ENCODE measurements around the gene CCN6. TPM values are rescaled to one million over a fixed set of nuclear protein-coding genes. Genes with fewer than 3 reads are reported as not detected.

Gene CCN6
- total and polyA plus RNA-seq, 7 experiments from 2014 or later, result 0.13 TPM; not detected in 6

DNA sequence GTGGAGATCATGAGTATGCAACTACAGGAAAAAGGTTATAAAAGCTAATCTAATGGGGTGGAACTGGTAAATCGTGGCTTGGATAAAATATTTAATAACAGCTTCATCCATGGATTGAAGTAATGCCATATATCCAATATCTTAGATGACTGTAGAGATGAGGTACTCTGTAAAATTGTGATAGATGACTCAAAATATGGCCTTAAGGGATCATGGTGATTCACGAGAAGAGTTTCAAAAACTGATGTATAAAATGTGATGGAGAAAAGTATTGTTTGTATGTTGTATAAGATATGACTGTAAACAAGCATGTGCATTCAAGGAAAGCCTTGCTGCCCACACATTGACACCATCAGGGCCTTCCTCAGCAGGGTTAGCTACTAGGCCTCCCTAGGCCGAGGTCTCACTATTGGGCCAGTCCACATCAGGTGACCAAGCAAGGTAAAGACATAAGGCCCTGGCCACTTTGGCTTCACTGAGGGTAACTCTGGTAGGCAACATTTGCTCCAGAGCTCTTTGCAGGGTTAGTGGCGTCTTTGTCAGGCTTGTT lies 17.7 kb upstream of the CCN6 start:
- ChIA-PET CTCF (interaction anchor here (0.7 to 2.3 kb wide), 2 partner anchors 8 to 26 kb away, joined by 3 to 14 read pairs; no protein-coding TSS in a partner anchor), POLR2A (interaction anchor here (1.0 to 12.2 kb wide), 4 partner anchors 10 to 266 kb away, joined by 3 to 175 read pairs (median 6); no protein-coding TSS in a partner anchor)
- peak overlapping the region in 7 of 9 donors; percentile 68 to 88 (median 82) for H3K27ac Mint-ChIP-seq
- Histone ChIP-seq H3K36me3 (ENCODE audit: control insufficient read depth in 2 of 3, insufficient read depth in 3 of 3, low read length in 3 of 3) (no peaks in the 10 kb centered on the region), H3K4me3 (ENCODE audit: low read length) (no peak overlapping the region), H3K27ac (ENCODE audit: low read depth, low read length) (no peak overlapping the region), H3K4me1 (ENCODE audit: control insufficient read depth in 2 of 2, insufficient read depth in 2 of 2, low read length in 2 of 2) (peaks cover 0 to 64% of the 10 kb centered on the region in 2 donors), H3K9me3 (ENCODE audit: control insufficient read depth in 2 of 3, low read length in 3 of 3) (no peaks in the 10 kb centered on the region), H3K27me3 (ENCODE audit: control insufficient read depth in 2 of 2, insufficient read depth in 2 of 2, low read length in 2 of 2) (no peaks in the 10 kb centered on the region)
- no peaks in the 10 kb centered on the region for H3K9me3 Mint-ChIP-seq
- no peaks in the 10 kb centered on the region for H3K36me3 Mint-ChIP-seq
- intact Hi-C loops (cut with micrococcal nuclease), result loop anchor here in 1 of 2 donors (5.0 kb wide), 1 partner anchor 1354 kb away; no protein-coding TSS in a partner anchor
- peaks cover 0 to 3% (median 0%) of the 10 kb centered on the region in 5 donors for H3K27me3 Mint-ChIP-seq
- H3K4me1 Mint-ChIP-seq, result peaks cover 23 to 93% (median 71%) of the 10 kb centered on the region in 7 donors
- no peak for ATAC-seq
- peak overlapping the region in 4 of 10 donors; percentile 33 to 62 (median 45) for H3K4me3 Mint-ChIP-seq
- DNase-seq, result peak in 1 of 9 donors; percentile 38

DNA sequence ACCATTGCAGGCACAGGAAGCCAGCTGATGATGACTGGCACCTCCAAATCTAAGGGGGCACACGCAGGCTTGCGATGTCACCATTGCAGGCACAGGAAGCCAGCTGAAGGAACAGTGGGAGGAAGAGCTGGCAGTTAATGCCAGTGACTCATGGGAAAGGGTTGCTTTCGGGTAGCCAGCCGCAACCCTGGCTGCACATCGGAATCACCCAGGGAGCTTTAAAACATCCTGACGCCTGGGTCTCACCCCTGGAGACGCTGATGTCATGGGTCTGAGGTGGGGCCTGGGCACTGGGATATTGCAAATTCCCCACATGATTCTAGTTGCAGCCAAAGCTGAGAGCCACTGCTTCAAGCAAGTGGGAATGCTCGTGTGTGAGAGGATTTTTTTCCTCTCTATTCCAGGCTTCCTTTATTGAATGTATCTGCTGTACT lies 16.1 kb upstream of the CCN6 start:
- intact Hi-C loops (cut with micrococcal nuclease), result loop anchor here (1.0 to 5.0 kb wide), 2 partner anchors 9 to 1355 kb away; no protein-coding TSS in a partner anchor
- Histone ChIP-seq H3K9me3 (ENCODE audit: control insufficient read depth in 2 of 3, low read length in 3 of 3) (no peaks in the 10 kb centered on the region), H3K27ac (ENCODE audit: low read depth, low read length) (no peak overlapping the region), H3K4me1 (ENCODE audit: control insufficient read depth in 2 of 2, insufficient read depth in 2 of 2, low read length in 2 of 2) (peaks cover 4 to 65% of the 10 kb centered on the region in 2 donors), H3K27me3 (ENCODE audit: control insufficient read depth in 2 of 2, insufficient read depth in 2 of 2, low read length in 2 of 2) (no peaks in the 10 kb centered on the region), H3K4me3 (ENCODE audit: low read length) (no peak overlapping the region), H3K36me3 (ENCODE audit: control insufficient read depth in 2 of 3, insufficient read depth in 3 of 3, low read length in 3 of 3) (no peaks in the 10 kb centered on the region)
- ATAC-seq, result peak; percentile 54
- Mint-ChIP-seq H3K27ac (peak overlapping the region in 3 of 9 donors; percentile 34 to 85 (median 73)), H3K9me3 (no peaks in the 10 kb centered on the region), H3K36me3 (no peaks in the 10 kb centered on the region), H3K27me3 (peaks cover 0 to under 1% (median 0%) of the 10 kb centered on the region in 5 donors), H3K4me3 (peak overlapping the region in 2 of 10 donors; percentile 16 to 36), H3K4me1 (peaks cover 27 to 93% (median 70%) of the 10 kb centered on the region in 7 donors)
- ChIA-PET CTCF (interaction anchor here (7.9 to 9.8 kb wide), 2 partner anchors 10 to 26 kb away, joined by 82 to 339 read pairs; no protein-coding TSS in a partner anchor), POLR2A (interaction anchor here (7.8 to 12.2 kb wide), 2 partner anchors 10 to 25 kb away, joined by 106 to 175 read pairs; no protein-coding TSS in a partner anchor)
- DNase-seq, result no peak

GRCh38 chr6:112038268-112038667 lies 15.6 kb upstream of the CCN6 start:
- H3K36me3 ChIP-seq (ENCODE audit: control insufficient read depth in 2 of 3, insufficient read depth in 3 of 3, low read length in 3 of 3), result no peaks in the 10 kb centered on the region
- H3K4me3 Mint-ChIP-seq, result no peak overlapping the region
- H3K27me3 ChIP-seq (ENCODE audit: control insufficient read depth in 2 of 2, insufficient read depth in 2 of 2, low read length in 2 of 2), result no peaks in the 10 kb centered on the region
- H3K9me3 Mint-ChIP-seq, result no peaks in the 10 kb centered on the region
- H3K27ac Mint-ChIP-seq, result peak overlapping the region in 2 of 9 donors; percentile 34 to 85
- no peak overlapping the region for H3K27ac ChIP-seq (ENCODE audit: low read depth, low read length)
- H3K36me3 Mint-ChIP-seq, result no peaks in the 10 kb centered on the region
- H3K9me3 ChIP-seq (ENCODE audit: control insufficient read depth in 2 of 3, low read length in 3 of 3), result no peaks in the 10 kb centered on the region
- ChIA-PET POLR2A (interaction anchor here (0.6 to 12.2 kb wide), 5 partner anchors 11 to 617 kb away, joined by 3 to 175 read pairs (median 4); no protein-coding TSS in a partner anchor), CTCF (interaction anchor here (7.9 to 9.8 kb wide), 2 partner anchors 10 to 26 kb away, joined by 82 to 339 read pairs; no protein-coding TSS in a partner anchor)
- ATAC-seq (no peak), DNase-seq (no peak)
- peaks cover 5 to 66% of the 10 kb centered on the region in 2 donors for H3K4me1 ChIP-seq (ENCODE audit: control insufficient read depth in 2 of 2, insufficient read depth in 2 of 2, low read length in 2 of 2)
- intact Hi-C loops (cut with micrococcal nuclease), result loop anchor here in 1 of 2 donors (5.0 kb wide), 1 partner anchor 1356 kb away; no protein-coding TSS in a partner anchor
- H3K4me3 ChIP-seq (ENCODE audit: low read length), result no peak overlapping the region
- no peaks in the 10 kb centered on the region for H3K27me3 Mint-ChIP-seq
- peaks cover 29 to 94% (median 69%) of the 10 kb centered on the region in 7 donors for H3K4me1 Mint-ChIP-seq

GRCh38 chr6:112038756-112039430 lies 15.0 kb upstream of the CCN6 start:
- H3K27ac ChIP-seq (ENCODE audit: low read depth, low read length), result no peak overlapping the region
- POLR2A ChIA-PET, result interaction anchor here (0.6 to 12.2 kb wide), 6 partner anchors 11 to 618 kb away, joined by 3 to 175 read pairs (median 4); no protein-coding TSS in a partner anchor
- H3K4me3 ChIP-seq (ENCODE audit: low read length), result no peak overlapping the region
- H3K36me3 ChIP-seq (ENCODE audit: control insufficient read depth in 2 of 3, insufficient read depth in 3 of 3, low read length in 3 of 3), result no peaks in the 10 kb centered on the region
- H3K4me1 ChIP-seq (ENCODE audit: control insufficient read depth in 2 of 2, insufficient read depth in 2 of 2, low read length in 2 of 2), result peaks cover 5 to 59% of the 10 kb centered on the region in 2 donors
- Mint-ChIP-seq H3K27me3 (no peaks in the 10 kb centered on the region), H3K9me3 (no peaks in the 10 kb centered on the region), H3K27ac (peak overlapping the region in 6 of 9 donors; percentile 34 to 85 (median 72)), H3K36me3 (no peaks in the 10 kb centered on the region), H3K4me3 (no peak overlapping the region), H3K4me1 (peaks cover 23 to 94% (median 69%) of the 10 kb centered on the region in 7 donors)
- CTCF ChIA-PET, result interaction anchor here (1.0 to 9.8 kb wide), 4 partner anchors 8 to 329 kb away, joined by 3 to 339 read pairs (median 72); no protein-coding TSS in a partner anchor
- H3K9me3 ChIP-seq (ENCODE audit: control insufficient read depth in 2 of 3, low read length in 3 of 3), result no peaks in the 10 kb centered on the region
- no peak for ATAC-seq
- H3K27me3 ChIP-seq (ENCODE audit: control insufficient read depth in 2 of 2, insufficient read depth in 2 of 2, low read length in 2 of 2), result no peaks in the 10 kb centered on the region
- intact Hi-C loops (cut with micrococcal nuclease), result loop anchor here in 1 of 2 donors (5.0 kb wide), 1 partner anchor 1357 kb away; no protein-coding TSS in a partner anchor
- DNase-seq, result no peak

DNA sequence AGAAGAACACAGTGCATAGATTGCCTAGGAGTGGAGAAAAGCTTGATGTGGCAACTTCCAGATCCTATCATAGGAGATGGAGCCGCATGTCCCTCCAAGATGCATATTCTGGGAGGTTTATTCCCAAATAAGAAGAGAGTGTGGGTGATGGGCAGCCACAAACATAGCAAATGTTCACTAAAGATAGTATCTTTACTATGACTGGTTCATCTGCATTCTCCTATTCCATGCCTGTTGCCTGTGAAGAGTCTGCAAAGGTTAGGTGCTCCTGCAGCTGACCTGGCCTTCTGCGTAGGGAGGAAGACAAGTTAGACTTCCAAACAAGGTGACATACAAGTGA lies 14.5 kb upstream of the CCN6 start:
- peak overlapping the region in 8 of 9 donors; percentile 27 to 85 (median 70) for H3K27ac Mint-ChIP-seq
- H3K27me3 Mint-ChIP-seq, result no peaks in the 10 kb centered on the region
- H3K4me1 ChIP-seq (ENCODE audit: control insufficient read depth in 2 of 2, insufficient read depth in 2 of 2, low read length in 2 of 2), result peaks cover 5 to 54% of the 10 kb centered on the region in 2 donors
- ATAC-seq (no peak), DNase-seq (no peak)
- H3K27ac ChIP-seq (ENCODE audit: low read depth, low read length), result no peak overlapping the region
- intact Hi-C loops (cut with micrococcal nuclease), result loop anchor here in 1 of 2 donors (5.0 kb wide), 1 partner anchor 1357 kb away; no protein-coding TSS in a partner anchor
- H3K36me3 Mint-ChIP-seq, result no peaks in the 10 kb centered on the region
- POLR2A ChIA-PET, result interaction anchor here (0.8 to 12.2 kb wide), 4 partner anchors 12 to 172 kb away, joined by 3 to 175 read pairs (median 54); no protein-coding TSS in a partner anchor
- CTCF ChIA-PET, result interaction anchor here (0.8 to 9.8 kb wide), 6 partner anchors 9 to 330 kb away, joined by 3 to 339 read pairs (median 32); no protein-coding TSS in a partner anchor
- H3K4me1 Mint-ChIP-seq, result peaks cover 21 to 89% (median 64%) of the 10 kb centered on the region in 7 donors
- H3K27me3 ChIP-seq (ENCODE audit: control insufficient read depth in 2 of 2, insufficient read depth in 2 of 2, low read length in 2 of 2), result no peaks in the 10 kb centered on the region
- H3K36me3 ChIP-seq (ENCODE audit: control insufficient read depth in 2 of 3, insufficient read depth in 3 of 3, low read length in 3 of 3), result no peaks in the 10 kb centered on the region
- H3K9me3 Mint-ChIP-seq, result no peaks in the 10 kb centered on the region
- no peak overlapping the region for H3K4me3 ChIP-seq (ENCODE audit: low read length)
- peak overlapping the region in 1 of 10 donors; percentile 12 for H3K4me3 Mint-ChIP-seq
- H3K9me3 ChIP-seq (ENCODE audit: control insufficient read depth in 2 of 3, low read length in 3 of 3), result no peaks in the 10 kb centered on the region

DNA sequence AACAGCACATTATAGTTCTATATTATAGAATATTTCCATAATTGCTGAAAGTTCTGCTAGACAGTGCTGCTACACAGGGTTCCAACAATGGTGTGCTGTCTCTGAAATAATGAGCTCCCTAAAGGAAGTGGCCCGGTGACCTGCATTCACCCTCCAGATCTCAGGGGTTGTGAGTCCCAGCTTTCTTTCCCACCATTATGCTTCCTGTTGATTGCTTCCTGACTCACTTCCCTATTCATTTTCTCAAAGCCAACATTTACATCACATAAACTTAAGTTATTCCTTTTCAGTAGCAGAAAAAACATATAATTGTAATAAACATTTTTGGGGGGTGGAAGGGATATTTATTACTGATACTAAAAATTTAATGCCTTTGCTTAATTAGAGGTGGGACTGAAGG lies 12.9 kb upstream of the CCN6 start:
- no peaks in the 10 kb centered on the region for H3K36me3 Mint-ChIP-seq
- CTCF ChIA-PET, result interaction anchor here (1.4 to 9.8 kb wide), 7 partner anchors 9 to 782 kb away, joined by 4 to 339 read pairs (median 50); a partner anchor contains a TSS
- POLR2A ChIA-PET, result interaction anchor here (0.6 to 12.2 kb wide), 10 partner anchors 9 to 782 kb away, joined by 3 to 175 read pairs (median 5); a partner anchor contains a TSS

More for the DNA sequence above, 12.9 kb upstream of the CCN6 start:
- ATAC-seq, result no peak
- peaks cover 13 to 73% (median 51%) of the 10 kb centered on the region in 7 donors for H3K4me1 Mint-ChIP-seq
- no peaks in the 10 kb centered on the region for H3K36me3 ChIP-seq (ENCODE audit: control insufficient read depth in 2 of 3, insufficient read depth in 3 of 3, low read length in 3 of 3)
- H3K27me3 Mint-ChIP-seq, result no peaks in the 10 kb centered on the region
- no peaks in the 10 kb centered on the region for H3K9me3 ChIP-seq (ENCODE audit: control insufficient read depth in 2 of 3, low read length in 3 of 3)
- peaks cover 5 to 44% of the 10 kb centered on the region in 2 donors for H3K4me1 ChIP-seq (ENCODE audit: control insufficient read depth in 2 of 2, insufficient read depth in 2 of 2, low read length in 2 of 2)
- intact Hi-C loops (cut with micrococcal nuclease), result no loop called here
- no peak for DNase-seq
- no peaks in the 10 kb centered on the region for H3K9me3 Mint-ChIP-seq
- H3K27me3 ChIP-seq (ENCODE audit: control insufficient read depth in 2 of 2, insufficient read depth in 2 of 2, low read length in 2 of 2), result no peaks in the 10 kb centered on the region
- peak overlapping the region; percentile 6 for H3K27ac ChIP-seq (ENCODE audit: low read depth, low read length)
- no peak overlapping the region for H3K4me3 Mint-ChIP-seq
- no peak overlapping the region for H3K4me3 ChIP-seq (ENCODE audit: low read length)
- peak overlapping the region in 8 of 9 donors; percentile 96 to 100 (median 99) for H3K27ac Mint-ChIP-seq
